Suppressor macrophage treated with lipopolysaccharide for 1 hour (primary cell): ENCODE results near the gene TLCD4.
"Not testable (repeated sequence)": the region's sequence is repeated elsewhere in the genome, so short reads cannot be mapped to it uniquely, and the experiment has no call there.

ENCODE experiments used
- DNase-seq, 3 donors: peaks; one replicate each; pipeline ENCODE4 v3.0.0-alpha.2; 2020 to 2022

Gene TLCD4

DNA sequence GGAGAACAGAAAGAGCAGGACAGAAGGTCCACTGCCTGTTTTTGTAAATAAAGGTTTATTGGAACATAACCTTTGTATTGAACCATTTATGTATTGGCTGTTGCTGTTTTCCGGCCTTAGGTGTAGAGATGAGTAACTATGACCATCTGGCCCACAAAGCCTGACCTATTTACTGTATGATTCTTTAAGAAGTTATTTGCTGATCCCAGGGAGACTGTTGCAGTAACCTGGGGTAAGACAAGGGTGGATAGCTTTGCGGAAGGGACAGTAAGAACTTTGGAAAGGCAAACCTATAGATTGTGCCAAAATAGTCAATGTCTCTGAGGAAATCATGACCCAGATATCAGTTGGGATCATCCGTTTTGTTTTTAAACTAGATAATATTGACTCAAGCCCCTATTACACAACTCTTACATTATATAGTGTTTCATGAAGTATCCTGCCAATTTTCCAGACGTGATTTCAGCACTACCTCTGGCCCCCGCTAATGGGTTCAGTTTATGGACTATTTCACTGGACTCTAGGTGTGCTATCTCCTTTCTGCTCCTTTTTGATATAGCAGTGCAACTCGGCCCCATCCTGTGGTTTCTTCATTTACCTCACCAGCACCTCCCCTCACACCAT, 20.8 kb upstream of the TLCD4 start:
- no peak for DNase-seq

DNA sequence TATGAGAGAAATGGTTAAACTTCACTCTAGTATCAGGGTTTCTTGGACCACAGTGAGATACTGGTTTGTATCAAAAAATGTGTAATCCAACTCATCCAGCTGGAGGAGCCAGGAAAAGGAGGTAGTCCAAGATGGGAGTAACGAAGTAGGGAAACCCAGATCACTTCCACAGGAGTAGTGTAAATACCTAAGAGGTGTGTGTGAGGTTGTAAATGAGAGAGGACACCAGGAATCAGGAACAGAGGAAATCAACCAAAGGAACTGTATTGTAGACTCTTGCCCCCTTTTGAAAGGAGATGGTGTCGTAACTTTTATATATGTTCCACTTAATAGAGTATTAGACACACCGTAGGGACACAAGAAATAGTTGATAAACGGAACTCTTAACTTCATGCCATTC, 19.7 kb upstream of the TLCD4 start:
- DNase-seq: no peak

GRCh38 chr1:95098196-95098595, 19.0 kb upstream of the TLCD4 start:
- peak in 2 of 3 donors; percentile 33 to 36 for DNase-seq

DNA sequence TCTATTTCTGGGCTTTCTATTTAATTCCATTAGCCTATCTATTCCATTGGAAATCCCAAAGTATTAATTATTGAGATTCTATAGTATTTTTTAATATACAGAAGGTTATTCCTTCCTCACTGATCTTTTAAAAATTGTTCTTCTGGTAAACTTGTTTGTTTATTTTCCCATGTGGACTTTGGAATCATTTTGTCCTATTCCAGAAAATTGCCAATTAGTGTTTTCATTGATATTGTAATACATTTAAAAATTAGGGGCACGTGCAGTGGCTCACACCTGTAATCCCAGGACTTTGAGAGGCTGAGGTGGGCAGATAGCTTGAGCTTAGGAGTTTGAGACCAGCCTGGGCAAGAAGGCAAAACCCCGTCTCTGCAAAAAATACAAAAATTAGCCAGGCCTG, 8.4 kb upstream of the TLCD4 start:
- DNase-seq: no peak

DNA sequence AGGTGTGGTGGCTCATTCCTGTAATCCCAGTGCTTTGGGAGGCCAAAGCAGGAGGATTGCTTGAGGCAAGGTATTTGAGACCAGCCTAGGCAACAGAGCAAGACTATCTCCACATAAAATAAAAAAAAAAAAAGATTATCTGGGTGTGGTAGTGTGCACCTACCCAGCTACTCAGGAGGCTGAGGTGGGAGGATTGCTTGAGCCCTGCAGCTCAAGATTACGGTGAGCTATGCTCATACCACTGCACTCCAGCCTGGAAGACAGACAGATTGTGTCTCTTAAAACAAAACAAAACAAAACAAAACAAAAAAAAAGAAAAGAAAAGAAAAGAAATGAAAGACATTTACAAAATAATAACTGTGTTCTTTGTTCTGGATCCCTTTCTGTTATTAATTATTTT, 6.1 kb upstream of the TLCD4 start:
- DNase-seq: no peak

DNA sequence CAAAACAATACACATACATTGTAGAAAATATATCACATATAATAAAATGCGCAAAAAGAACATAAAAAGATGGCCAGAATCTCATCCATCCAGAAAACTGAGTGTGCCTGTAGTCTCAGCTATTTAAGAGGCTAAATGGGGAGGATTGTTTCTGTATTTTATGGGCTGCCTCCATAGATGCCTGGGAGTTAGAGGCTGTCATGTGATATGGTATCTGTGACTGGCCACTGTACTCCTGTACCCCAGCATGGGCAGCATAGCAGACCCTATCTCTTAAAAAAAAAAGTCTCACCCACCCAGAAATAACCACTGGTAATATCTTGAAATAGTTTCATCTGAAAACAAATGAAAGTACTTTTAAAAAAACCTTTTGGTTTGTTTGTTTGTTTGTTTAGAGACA, 3.5 kb upstream of the TLCD4 start:
- DNase-seq: no peak

GRCh38 chr1:95115708-95116137, 1.4 kb upstream of the TLCD4 start:
- DNase-seq: no peak

GRCh38 chr1:95116580-95117206, 462 bp upstream of the TLCD4 start:
- DNase-seq: peak; percentile 25 to 38 (median 26)

DNA sequence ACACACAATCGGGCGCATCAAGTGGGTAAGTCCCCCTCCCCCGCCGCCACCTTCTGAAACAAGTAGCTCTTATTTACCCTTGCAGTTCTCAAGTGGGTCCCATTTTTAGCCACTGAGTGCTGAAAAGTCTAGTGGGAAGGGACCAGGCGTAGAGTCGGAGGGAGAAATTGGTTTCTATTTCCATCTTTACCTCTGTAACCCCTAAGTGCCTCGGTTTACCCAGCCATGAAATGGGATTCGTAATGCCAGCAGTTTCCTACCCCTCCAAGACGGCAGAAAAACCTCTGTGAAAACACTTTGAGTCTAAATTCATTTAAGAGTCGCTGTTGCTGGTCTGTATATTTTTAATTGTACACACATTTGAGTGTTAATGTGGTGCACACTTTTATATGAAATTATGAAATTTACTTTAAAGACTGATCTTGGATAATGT, 928 bp downstream of the TLCD4 start:
- no peak for DNase-seq

GRCh38 chr1:95118710-95119109, 1.6 kb downstream of the TLCD4 start:
- DNase-seq: no peak

DNA sequence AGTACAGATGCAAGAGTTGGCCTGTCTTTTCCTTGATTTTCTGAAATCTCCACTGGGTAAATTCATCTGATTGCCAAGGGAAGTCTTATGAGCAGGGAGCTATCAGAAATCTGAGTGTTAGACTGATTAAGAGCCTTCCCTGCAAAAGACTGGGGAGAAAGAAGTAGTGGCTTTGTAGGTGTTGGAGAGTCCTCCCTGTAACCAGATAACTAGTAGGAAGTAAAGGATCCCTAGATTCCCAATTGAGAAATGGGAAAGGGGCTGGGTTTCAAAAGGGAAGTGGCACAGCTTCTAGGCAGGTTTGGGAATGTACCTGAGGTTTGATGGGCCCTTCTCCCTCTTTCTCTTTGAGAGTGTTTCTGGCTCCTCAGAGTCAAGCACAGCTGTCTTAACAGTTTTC, 2.1 kb downstream of the TLCD4 start:
- no peak for DNase-seq

GRCh38 chr1:95122151-95122697, 5.1 kb downstream of the TLCD4 start:
- DNase-seq: no peak

DNA sequence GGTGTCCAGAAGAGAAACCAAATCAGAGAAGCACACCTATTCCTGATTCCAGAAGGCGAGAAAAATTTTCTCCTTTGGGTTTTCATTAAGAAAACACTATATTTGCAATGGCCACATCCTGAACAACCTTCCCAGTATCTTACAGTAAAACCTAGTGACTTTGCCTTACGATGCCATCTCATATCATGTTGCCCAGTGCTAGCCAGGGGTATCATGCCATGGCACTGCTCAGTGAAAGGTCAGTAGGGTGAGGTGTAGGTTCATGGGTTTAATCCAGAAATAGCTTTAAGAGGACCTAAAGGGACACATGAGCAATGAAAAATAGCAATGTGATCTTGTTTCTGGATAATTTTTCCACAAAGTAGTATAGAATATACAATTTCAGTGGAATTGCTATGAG, 7.2 kb downstream of the TLCD4 start:
- no peak for DNase-seq

DNA sequence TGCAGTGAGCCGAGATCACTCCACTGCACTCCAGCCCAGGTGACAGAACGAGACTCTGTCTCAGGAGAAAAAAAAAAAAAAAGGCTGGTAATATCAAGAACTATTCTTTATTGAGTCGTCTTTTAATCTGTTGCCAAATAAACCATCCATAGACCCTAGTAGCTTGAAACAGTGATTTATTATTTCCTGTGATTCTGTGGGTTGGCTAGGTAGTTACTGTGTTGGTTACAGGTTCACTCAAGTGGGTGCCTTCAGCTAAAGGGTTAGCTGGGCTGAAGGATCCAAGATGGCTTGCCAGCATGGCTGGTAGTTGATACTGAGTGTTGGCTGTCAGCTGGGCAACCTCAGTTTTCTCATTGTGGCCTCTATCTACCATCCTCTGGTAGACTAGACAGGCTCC, 9.2 kb downstream of the TLCD4 start:
- DNase-seq: no peak

- no peak for DNase-seq
Observed at GRCh38 chr1:95126846-95127245, 9.7 kb downstream of the TLCD4 start.

DNA sequence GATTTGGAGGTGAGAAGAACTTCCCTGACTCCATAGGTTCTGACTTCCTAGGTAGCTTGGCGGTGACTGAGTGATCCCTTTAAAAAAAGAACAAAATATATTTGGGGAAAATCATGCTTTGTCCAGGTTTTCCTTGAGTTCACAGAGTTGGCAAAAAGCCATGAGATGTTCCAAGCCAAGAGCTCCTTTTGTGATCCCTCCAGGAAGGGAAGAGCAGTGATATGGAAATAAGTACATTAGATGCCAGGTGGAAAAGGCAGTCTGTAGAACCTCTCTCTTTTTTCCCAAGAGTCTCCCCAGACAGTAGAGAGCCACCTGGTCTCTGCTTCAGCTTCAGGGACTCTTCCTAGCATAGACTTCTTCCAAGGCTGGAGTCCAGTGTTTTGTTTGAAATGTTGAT, 10.2 kb downstream of the TLCD4 start:
- DNase-seq: no peak

DNA sequence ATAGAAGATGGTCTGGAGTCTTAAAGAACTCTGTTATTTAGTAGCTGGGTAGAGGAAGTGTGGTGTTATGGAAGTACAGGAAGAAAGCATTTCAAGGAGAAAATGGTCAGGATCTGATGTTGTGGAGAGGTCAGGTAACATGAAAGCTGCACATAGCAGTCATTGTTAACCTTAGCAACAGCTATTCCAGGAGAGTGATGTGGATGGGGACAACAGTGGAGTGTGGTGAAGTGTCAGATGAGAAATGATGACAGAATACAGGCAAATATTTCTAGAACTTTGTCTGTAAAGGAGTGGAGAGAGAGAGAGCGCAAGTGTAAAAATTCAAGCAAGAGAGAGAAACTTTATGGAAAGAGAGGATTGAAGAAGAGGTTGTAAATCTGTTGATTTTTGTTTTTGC, 15.6 kb downstream of the TLCD4 start:
- no peak for DNase-seq

GRCh38 chr1:95133687-95134086, 16.5 kb downstream of the TLCD4 start:
- no peak for DNase-seq

DNA sequence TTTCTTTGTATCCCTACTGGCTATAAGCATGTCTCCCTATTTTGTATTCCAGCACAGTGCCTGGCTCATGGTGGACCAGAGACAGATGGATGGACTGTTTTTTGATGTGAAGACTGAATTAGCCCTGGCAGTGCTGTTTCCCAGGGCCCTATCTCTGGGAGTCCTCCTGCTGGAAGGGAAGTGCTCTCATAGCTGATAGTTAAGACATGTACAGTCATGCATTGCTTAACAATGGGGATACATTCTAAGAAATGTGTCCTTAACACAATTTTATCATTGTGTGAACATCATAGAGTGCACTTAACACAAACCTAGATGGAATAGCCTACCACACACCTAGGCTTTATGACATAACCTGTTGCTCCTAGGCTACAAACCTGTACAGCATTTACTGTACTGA, 21.1 kb downstream of the TLCD4 start:
- no peak for DNase-seq

- no peak for DNase-seq
Observed at GRCh38 chr1:95139039-95139438, 21.9 kb downstream of the TLCD4 start.

GRCh38 chr1:95140791-95141190, 23.6 kb downstream of the TLCD4 start:
- no peak for DNase-seq

GRCh38 chr1:95145493-95145892, 28.3 kb downstream of the TLCD4 start:
- no peak for DNase-seq

- DNase-seq: no peak
Observed at GRCh38 chr1:95146637-95147036, 29.5 kb downstream of the TLCD4 start.

- DNase-seq: no peak
Observed at GRCh38 chr1:95154096-95154495, 36.9 kb downstream of the TLCD4 start.

DNA sequence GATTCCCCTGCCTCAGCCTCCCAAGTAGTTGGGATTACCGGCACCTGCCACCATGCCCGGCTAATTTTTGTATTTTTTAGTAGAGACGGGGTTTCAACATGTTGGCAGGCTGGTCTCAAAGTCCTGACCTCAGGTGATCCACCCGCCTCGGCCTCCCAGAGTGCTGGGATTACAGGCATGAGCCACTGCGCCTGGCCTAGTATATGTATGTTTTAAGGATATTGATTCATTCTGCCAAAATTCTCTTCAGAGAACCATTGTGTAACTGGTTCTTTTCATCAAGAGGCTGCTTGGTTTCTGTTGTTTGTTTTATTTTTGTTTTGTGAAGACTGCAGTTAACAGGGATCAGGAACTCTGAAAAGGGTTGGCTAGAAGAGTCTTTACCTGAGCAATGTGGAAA, 48.4 kb downstream of the TLCD4 start:
- not testable (repeated sequence) for DNase-seq
